Memory B cell (primary cell): ENCODE results near the gene KHNYN.
A peak's percentile ranks its signal among the peaks of the same experiment; 100 is the strongest.
"Not testable (repeated sequence)": the region's sequence is repeated elsewhere in the genome, so short reads cannot be mapped to it uniquely, and the experiment has no call there.

Source experiments
- ATAC-seq: fragments of 150-1000 bp; cut with Tn5 transposase; 2 replicates; pipeline ENCODE4 v1.10.0; 2021; ENCODE audit warnings: low read depth, mild to moderate bottlenecking, moderate library complexity
- DNase-seq, 2 donors: peaks; one replicate each; pipeline ENCODE4 v3.0.0; 2022; ENCODE audit warnings: low spot score in 2 of 2
- H3K27ac Mint-ChIP-seq: one replicate; pipeline ENCODE4 v1.8.0; 2022; ENCODE audit warnings: mild to moderate bottlenecking, moderate library complexity, mixed read lengths
- H3K27me3 Mint-ChIP-seq: one replicate; pipeline ENCODE4 v1.8.0; 2022; ENCODE audit warnings: mixed read lengths
- H3K36me3 Mint-ChIP-seq: one replicate; pipeline ENCODE4 v1.8.0; 2022; ENCODE audit warnings: mild to moderate bottlenecking, mixed read lengths
- H3K4me1 Mint-ChIP-seq: one replicate; pipeline ENCODE4 v1.8.0; 2022; ENCODE audit warnings: mixed read lengths
- H3K4me3 Mint-ChIP-seq: one replicate; pipeline ENCODE4 v1.8.0; 2022; ENCODE audit warnings: mild to moderate bottlenecking, moderate library complexity, mixed read lengths
- H3K9me3 Mint-ChIP-seq: one replicate; pipeline ENCODE4 v1.8.0; 2022; ENCODE audit warnings: mixed read lengths

Gene KHNYN

DNA sequence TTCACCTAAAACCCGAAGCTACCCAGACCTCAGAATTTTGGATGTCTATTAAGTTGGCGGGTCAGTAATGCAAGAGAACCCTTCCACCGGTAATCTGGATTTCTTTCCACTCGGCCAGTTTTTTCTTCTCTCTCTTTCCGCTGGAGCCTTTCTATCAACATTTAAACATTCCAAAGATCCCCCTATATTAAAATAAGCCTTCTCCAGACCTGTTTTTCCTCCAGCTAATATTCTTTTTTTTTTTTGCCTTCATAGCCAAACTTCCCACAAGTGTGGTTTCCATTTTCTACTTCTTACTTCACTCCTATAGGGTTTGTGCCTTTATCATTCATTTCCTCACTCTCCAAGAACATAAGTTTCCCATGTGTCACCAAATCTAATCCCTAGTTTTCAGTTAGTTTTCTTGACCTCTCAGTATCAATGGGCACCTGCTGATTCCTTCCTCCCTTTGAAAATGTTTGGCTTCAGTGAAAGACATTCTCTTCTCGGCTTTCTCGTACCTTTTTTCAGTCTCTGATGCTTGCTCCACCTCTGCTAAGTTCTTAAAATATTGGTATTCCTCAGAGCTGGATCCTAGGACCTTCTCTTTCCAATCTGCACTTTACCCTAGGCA lies 13.4 kb downstream of the KHNYN start:
- H3K9me3 Mint-ChIP-seq: peaks cover 2% of the 10 kb centered on the region
- peak overlapping the region; percentile 92 for H3K27ac Mint-ChIP-seq
- H3K36me3 Mint-ChIP-seq: peaks cover 16% of the 10 kb centered on the region
- peaks cover 13% of the 10 kb centered on the region for H3K4me1 Mint-ChIP-seq
- ATAC-seq (no peak), DNase-seq (no peak)
- peak overlapping the region; percentile 88 for H3K4me3 Mint-ChIP-seq
- no peaks in the 10 kb centered on the region for H3K27me3 Mint-ChIP-seq

DNA sequence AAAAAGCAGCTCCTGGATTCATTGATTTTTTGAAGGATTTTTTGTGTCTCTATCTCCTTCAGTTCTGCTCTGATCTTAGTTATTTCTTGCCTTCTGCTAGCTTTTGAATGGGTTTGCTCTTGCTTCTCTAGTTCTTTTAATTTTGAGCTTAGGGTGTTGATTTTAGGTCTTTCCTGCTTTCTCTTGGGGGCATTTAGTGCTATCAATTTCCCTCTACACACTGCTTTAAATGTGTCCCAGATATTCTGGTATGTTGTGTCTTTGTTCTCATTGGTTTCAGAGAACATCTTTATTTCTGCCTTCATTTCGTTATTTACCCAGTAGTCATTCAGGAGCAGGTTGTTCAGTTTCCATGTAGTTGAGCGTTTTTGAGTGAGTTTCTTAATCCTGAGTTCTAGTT lies 21.1 kb downstream of the KHNYN start:
- peaks cover 31% of the 10 kb centered on the region for H3K36me3 Mint-ChIP-seq
- H3K4me1 Mint-ChIP-seq, H3K27me3 Mint-ChIP-seq, ATAC-seq, DNase-seq, H3K9me3 Mint-ChIP-seq, H3K27ac Mint-ChIP-seq, H3K4me3 Mint-ChIP-seq: not testable (repeated sequence)

DNA sequence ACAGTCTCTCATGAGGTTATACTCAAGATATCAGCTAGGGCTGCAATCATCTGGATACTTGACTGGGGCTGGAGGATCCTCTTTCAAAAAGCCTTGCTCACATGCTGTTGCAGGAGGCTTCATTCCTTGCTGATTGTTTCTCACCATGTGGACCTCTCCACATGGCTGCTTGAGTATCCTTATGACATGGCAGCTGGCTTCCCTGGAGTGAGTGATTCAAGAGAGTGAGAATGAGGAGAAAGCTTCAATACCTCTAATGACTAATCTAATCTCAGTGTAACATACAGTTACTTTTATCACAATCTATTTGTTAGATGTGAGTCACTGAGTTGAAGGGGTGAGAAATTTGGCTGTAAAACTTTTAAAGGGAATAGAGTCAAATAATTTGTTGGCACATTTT lies 27.2 kb downstream of the KHNYN start:
- no peaks in the 10 kb centered on the region for H3K4me1 Mint-ChIP-seq
- H3K36me3 Mint-ChIP-seq: peaks cover 26% of the 10 kb centered on the region
- peaks cover 7% of the 10 kb centered on the region for H3K9me3 Mint-ChIP-seq
- H3K4me3 Mint-ChIP-seq: no peak overlapping the region
- DNase-seq (no peak), ATAC-seq (no peak)
- H3K27ac Mint-ChIP-seq: no peak overlapping the region
- no peaks in the 10 kb centered on the region for H3K27me3 Mint-ChIP-seq

DNA sequence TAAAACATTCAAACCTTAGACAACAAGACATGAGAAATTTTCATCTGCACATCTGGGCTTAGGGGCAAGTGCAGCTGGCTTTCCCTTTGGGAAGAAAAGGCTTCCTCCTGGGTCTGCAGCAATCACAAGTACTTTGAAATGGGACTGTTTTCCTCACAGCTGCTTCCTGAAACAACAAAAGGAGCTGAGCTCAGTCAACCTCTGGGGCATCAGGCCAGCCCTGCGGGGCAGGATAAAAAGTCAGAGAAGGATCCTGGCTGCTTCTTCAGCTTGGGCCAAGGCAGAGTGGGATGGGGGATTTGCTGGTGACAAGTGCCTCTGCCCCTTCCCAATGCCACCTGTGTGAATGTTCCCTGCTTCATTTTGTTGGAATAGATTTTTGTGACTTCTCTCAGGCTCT lies 29.0 kb downstream of the KHNYN start:
- ATAC-seq: no peak
- no peak for DNase-seq
- peaks cover 5% of the 10 kb centered on the region for H3K9me3 Mint-ChIP-seq
- H3K4me1 Mint-ChIP-seq: peaks cover 2% of the 10 kb centered on the region
- no peak overlapping the region for H3K27ac Mint-ChIP-seq
- no peak overlapping the region for H3K4me3 Mint-ChIP-seq
- H3K36me3 Mint-ChIP-seq: peaks cover 18% of the 10 kb centered on the region
- H3K27me3 Mint-ChIP-seq: no peaks in the 10 kb centered on the region

DNA sequence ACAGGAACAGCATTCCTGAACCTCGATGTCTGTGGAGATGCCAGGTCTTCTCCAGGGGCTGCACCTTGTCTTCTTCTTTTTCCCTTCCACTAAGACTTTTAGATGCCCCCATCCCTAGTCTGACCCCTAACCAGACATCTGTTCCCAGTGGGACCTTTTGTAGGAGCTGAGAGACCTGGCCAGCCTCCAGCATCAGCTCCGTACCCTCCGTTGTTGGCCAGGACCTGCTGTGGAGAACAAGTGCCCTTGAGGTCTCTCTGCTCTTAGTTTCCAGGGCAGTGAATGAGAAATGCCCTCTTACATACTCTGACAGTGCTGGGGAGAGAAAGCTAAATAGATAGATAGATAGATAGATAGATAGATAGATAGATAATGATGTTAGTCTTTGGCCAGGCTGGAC lies 29.6 kb downstream of the KHNYN start:
- H3K9me3 Mint-ChIP-seq: no peaks in the 10 kb centered on the region
- H3K36me3 Mint-ChIP-seq: peaks cover 13% of the 10 kb centered on the region
- no peak overlapping the region for H3K27ac Mint-ChIP-seq
- H3K4me3 Mint-ChIP-seq: no peak overlapping the region
- H3K4me1 Mint-ChIP-seq: peaks cover 4% of the 10 kb centered on the region
- ATAC-seq (no peak), DNase-seq (no peak)
- no peaks in the 10 kb centered on the region for H3K27me3 Mint-ChIP-seq

DNA sequence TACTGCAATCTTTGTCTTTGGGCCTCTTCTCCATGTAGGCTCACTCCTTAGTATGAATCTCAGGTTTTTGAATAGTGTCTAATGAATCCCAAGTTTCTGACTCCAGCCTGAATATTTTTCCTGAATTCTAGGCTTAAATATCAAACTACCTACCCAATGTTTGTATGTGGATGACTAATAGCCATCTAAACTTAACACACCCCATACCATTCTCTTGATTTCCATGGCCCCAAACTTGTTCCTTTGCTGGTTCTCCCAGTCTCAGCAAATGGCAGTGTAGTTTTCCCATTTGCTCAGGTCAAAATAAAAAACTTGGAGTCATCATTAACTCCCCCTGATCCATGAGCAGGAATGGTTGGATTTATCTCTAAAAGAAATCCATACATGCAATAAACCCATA lies 31.6 kb downstream of the KHNYN start:
- Mint-ChIP-seq H3K9me3 (no peaks in the 10 kb centered on the region), H3K4me1 (peaks cover 7% of the 10 kb centered on the region), H3K36me3 (peaks cover 12% of the 10 kb centered on the region), H3K27ac (no peak overlapping the region), H3K4me3 (no peak overlapping the region), H3K27me3 (no peaks in the 10 kb centered on the region)
- no peak for ATAC-seq
- DNase-seq: no peak

DNA sequence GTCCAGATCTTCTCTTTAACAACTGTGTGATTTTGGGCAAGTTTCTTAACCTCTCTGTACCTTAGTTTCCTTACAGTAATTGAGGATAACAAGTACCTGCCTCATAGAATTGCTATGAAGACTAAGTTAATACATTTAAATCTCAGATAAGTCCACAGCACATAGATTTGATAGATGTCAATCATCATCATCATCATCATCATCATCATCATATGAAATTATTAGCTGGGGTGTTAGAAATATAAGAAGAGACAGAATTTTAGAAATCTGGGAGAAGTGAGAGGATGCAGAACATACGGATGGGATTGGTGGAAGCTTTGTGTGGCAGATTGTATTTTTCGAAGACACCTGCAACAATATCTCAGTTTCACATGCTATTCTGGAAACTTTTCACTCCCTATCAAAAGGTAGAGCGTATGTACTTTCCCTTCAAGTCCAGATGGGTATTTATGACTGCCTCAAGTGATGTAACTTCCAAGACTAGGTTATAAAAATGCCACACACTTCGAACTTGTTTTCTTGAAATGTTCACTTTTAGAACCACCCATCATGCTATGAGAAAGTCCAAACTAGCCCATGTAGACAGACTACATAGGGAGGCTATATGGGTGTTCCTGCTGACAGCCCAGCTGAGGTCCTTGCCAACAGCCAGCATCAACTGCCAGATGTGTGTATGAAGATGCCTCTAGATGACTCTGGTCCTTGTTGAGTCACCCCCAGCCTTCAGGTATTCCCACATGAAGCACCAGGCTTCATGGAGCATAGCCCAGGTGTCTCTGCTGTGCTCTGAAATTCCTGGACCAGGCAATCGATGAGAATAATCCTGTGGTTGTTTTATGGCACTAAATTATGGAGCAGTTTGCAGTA lies 33.5 kb downstream of the KHNYN start:
- Mint-ChIP-seq H3K4me3 (no peak overlapping the region), H3K36me3 (peaks cover 13% of the 10 kb centered on the region), H3K9me3 (no peaks in the 10 kb centered on the region), H3K27me3 (no peaks in the 10 kb centered on the region), H3K4me1 (peaks cover 7% of the 10 kb centered on the region), H3K27ac (no peak overlapping the region)
- ATAC-seq: no peak
- DNase-seq: no peak

DNA sequence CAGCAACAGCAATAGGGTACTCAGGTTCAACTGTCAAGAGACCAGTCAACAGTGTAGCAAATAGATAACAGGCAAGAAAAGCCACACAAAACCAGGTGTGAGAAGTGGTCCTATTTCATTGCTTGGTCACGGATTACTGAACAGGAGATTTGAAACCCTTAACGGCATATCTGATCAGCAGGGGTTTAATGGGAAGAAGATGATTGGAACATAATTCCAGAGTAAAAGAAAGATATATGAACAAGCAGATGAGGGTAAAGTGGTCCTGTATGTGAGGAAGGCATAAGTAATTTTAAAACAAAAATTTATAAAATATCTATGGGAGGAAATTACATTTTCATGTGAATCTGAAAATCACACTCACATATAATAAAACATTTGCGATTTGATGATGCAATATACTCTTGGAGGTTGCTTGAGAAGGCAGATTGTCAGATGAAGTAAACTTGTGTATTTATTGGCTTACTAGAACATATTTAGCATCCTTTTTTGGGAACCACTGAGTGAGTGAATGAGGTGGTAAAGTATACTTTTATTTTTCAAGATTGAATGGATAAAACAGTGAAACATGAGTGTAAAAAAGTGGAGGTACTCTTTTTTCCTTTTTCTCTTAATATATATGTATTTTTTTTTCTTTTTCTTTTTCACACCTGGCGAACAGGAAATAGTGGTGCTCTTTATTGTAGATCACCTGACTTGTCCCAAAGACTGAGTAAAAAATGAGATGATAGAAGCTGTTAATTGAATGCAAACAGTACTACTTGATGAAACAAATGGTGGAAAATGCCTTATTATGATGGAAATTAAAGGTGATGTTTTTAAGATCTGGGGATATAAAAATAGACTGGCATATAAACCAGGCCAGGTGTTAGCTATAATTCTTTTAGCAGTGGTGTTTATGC lies 34.4 kb downstream of the KHNYN start:
- peaks cover 13% of the 10 kb centered on the region for H3K36me3 Mint-ChIP-seq
- H3K27ac Mint-ChIP-seq: no peak overlapping the region
- DNase-seq (no peak), ATAC-seq (no peak)
- no peaks in the 10 kb centered on the region for H3K27me3 Mint-ChIP-seq
- no peaks in the 10 kb centered on the region for H3K9me3 Mint-ChIP-seq
- no peak overlapping the region for H3K4me3 Mint-ChIP-seq
- peaks cover 7% of the 10 kb centered on the region for H3K4me1 Mint-ChIP-seq

DNA sequence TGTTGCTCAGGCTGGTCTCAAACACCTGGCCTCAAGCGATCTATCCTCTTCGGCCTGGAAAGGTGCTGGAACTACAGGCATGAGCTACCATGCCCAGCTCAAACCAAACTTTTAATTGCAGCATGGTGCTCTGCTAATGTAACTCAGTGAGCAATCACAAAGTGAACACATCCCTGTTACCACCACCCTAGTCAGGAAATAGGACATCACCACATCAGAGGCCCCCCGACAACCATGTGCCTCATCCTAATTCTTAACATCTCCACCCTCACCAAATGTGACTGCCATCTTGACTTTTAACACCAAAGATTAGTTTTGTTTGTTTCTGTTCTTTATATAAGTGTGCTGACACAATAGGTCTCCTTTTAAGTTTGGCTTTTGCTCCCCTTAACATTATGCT lies 35.6 kb downstream of the KHNYN start:
- no peak overlapping the region for H3K4me3 Mint-ChIP-seq

DNA sequence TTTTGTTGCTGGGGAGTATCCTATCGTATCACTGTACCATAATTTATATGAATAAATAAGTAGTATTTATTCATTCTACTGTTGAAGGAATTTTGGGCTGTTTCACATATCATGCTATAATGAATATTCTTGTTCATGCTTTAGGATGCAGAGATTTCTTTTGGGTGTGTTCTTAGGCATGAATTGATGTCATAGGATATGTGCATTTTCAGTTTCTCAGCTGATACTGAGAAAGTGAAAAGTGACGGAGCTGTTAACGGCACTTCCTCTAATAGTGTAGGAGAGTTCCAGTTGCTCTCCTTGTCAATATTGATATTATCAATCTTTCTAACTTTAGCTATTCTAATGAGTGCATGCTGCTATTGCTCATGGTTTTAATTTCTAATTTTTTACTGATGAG lies 36.1 kb downstream of the KHNYN start:
- H3K4me3 Mint-ChIP-seq: no peak overlapping the region
- DNase-seq (no peak), ATAC-seq (no peak)
- no peaks in the 10 kb centered on the region for H3K27me3 Mint-ChIP-seq
- H3K36me3 Mint-ChIP-seq: peaks cover 7% of the 10 kb centered on the region
- peaks cover 7% of the 10 kb centered on the region for H3K4me1 Mint-ChIP-seq
- H3K27ac Mint-ChIP-seq: no peak overlapping the region
- no peaks in the 10 kb centered on the region for H3K9me3 Mint-ChIP-seq

More for the DNA sequence above, 35.6 kb downstream of the KHNYN start:
- H3K27ac Mint-ChIP-seq: no peak overlapping the region
- peaks cover 10% of the 10 kb centered on the region for H3K36me3 Mint-ChIP-seq
- no peaks in the 10 kb centered on the region for H3K9me3 Mint-ChIP-seq
- ATAC-seq (no peak), DNase-seq (no peak)
- H3K27me3 Mint-ChIP-seq: no peaks in the 10 kb centered on the region
- H3K4me1 Mint-ChIP-seq: peaks cover 7% of the 10 kb centered on the region

DNA sequence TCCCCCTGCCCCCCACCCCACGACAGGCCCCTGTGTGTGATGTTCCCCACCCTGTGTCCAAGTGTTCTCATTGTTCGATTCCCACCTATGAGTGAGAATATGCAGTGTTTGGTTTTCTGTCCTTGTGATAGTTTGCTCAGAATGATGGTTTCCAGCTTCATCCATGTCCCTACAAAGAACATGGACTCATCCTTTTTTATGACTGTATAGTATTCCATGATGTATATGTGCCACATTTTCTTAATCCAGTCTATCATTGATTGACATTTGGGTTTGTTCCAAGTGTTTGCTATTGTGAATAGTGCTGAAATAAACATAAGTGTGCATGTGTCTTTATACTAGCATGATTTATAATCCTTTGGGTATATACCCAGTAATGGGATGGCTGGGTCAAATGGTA lies 40.7 kb downstream of the KHNYN start:
- peaks cover 10% of the 10 kb centered on the region for H3K36me3 Mint-ChIP-seq
- H3K27ac Mint-ChIP-seq, H3K4me3 Mint-ChIP-seq, H3K9me3 Mint-ChIP-seq, DNase-seq, H3K4me1 Mint-ChIP-seq, H3K27me3 Mint-ChIP-seq, ATAC-seq: not testable (repeated sequence)

DNA sequence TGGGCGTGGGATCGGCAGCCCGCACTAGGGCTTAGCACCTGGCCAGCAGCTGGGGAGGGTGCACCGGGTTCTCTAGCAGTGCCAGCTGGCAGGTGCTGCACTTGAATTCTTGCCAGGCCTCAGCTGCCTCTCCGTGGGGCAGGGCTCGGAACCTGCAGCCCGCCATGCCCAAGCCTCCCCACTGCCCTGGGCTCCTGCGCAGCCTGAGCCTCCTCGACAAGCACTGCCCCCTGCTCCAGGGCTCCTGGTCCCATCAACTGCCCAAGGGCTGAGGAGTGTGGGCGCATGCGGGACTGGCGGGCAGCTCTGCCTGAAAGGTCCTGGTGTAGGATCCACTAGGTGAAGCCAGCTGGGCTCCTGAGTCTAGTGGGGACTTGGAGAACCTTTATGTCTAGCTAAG lies 43.5 kb downstream of the KHNYN start:
- no peak for DNase-seq
- Mint-ChIP-seq H3K27ac (no peak overlapping the region), H3K27me3 (no peaks in the 10 kb centered on the region), H3K4me1 (peaks cover 4% of the 10 kb centered on the region), H3K36me3 (peaks cover 6% of the 10 kb centered on the region), H3K4me3 (no peak overlapping the region), H3K9me3 (no peaks in the 10 kb centered on the region)
- ATAC-seq: no peak

DNA sequence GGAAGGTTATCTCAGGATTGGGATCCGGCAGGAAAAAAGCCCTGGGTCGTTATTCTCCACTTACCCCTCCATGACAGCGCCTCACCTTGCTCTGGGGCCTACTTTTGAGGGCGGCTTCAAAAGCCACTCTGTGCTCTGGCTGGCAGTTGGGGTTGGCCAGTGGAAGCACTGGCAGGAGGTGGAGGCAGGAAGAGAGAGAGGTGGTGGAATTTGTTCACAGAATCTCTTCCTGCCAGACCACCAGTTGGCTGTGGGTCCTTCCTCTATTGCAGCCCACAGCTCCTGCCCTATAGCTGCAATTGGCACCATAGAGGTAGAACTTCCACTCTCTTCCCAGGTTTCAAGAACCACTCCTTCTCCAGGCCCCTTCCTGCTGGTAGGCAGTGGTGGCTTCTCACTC lies 45.5 kb downstream of the KHNYN start:
- H3K4me1 Mint-ChIP-seq: peaks cover 6% of the 10 kb centered on the region
- H3K4me3 Mint-ChIP-seq: no peak overlapping the region
- H3K27me3 Mint-ChIP-seq: no peaks in the 10 kb centered on the region
- no peaks in the 10 kb centered on the region for H3K9me3 Mint-ChIP-seq
- DNase-seq: no peak
- H3K36me3 Mint-ChIP-seq: peaks cover 6% of the 10 kb centered on the region
- ATAC-seq: no peak
- H3K27ac Mint-ChIP-seq: no peak overlapping the region

DNA sequence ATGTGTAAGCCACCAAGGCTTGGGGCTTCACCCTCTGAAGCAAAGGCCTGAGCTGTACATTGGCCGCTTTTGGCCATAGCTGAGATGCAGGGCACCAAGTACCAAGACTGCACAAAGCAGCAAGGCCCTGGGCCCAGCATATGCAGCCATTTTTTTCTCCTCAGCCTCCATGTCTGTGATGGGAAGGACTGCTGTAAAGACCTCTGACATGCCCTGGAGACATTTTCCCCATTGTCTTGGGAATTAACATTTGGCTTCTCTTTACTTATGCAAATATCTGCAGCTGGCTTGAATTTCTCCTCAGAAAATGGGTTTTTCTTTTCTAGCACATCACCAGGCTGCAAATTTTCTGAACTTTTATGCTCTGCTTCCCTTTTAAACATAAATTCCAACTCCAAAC lies 50.2 kb downstream of the KHNYN start:
- H3K27me3 Mint-ChIP-seq, ATAC-seq, DNase-seq, H3K4me3 Mint-ChIP-seq, H3K36me3 Mint-ChIP-seq, H3K27ac Mint-ChIP-seq, H3K9me3 Mint-ChIP-seq: not testable (repeated sequence)
- H3K4me1 Mint-ChIP-seq: peaks cover 23% of the 10 kb centered on the region
